SK-N-MC (cell line): ENCODE measurements around the gene ZSCAN5A.

Experiments
- EZH2 ChIP-seq: fragments of 200-600 bp; sonication (generic); IDR thresholded peaks from one replicate; pipeline ENCODE4 v1.6.1; 2017; ENCODE audit warnings: antibody characterized with exemption
- FOXP2 ChIP-seq: optimal IDR thresholded peaks from 2 replicates; pipeline ENCODE3; 2011; ENCODE audit warnings: mild to moderate bottlenecking, moderate library complexity; ENCODE audit not compliant: insufficient read depth; ENCODE audit errors: extremely low read length, control extremely low read depth
- POLR2AphosphoS5 ChIP-seq: IDR thresholded peaks from 2 replicates; pipeline ENCODE4 v1.6.1; 2012; ENCODE audit warnings: mild to moderate bottlenecking, low read depth, low read length, borderline replicate concordance

GRCh38 chr19:56273563-56274117 lies 41.0 kb downstream of the ZSCAN5A start:
- no peak for TF ChIP-seq POLR2AphosphoS5
- no peak for TF ChIP-seq EZH2
- no peak for TF ChIP-seq FOXP2
